Liver (tissue), 9 donors: ENCODE results near the gene UBA6. TPM values are rescaled to one million over a fixed set of nuclear protein-coding genes. Genes with fewer than 3 reads are reported as not detected.

Source experiments
- DNase-seq: peaks from one replicate; pipeline ENCODE4 v3.0.0-alpha.2; 2017; ENCODE audit warnings: low spot score
- H3K27ac ChIP-seq, 2 donors: one replicate each; pipeline ENCODE4 v1.7.0; 2013; ENCODE audit warnings: inconsistent platforms in 2 of 2, low read length in 2 of 2, control low read depth in 1 of 2, low read depth in 1 of 2, mild to moderate bottlenecking in 1 of 2
- H3K27me3 ChIP-seq, 4 donors: one replicate each; pipeline versions ENCODE4 v1.6.1 to v1.7.0; 2013; ENCODE audit warnings: low read length in 3 of 4, inconsistent platforms in 1 of 4, mild to moderate bottlenecking in 1 of 4, moderate library complexity in 1 of 4; ENCODE audit not compliant: control insufficient read depth in 4 of 4, insufficient read depth in 4 of 4
- H3K36me3 ChIP-seq, 4 donors: one replicate each; pipeline versions ENCODE4 v1.6.1 to v1.7.0; 2013; ENCODE audit warnings: low read length in 3 of 4, mild to moderate bottlenecking in 3 of 4, low read depth in 1 of 4, moderate library complexity in 1 of 4; ENCODE audit not compliant: control insufficient read depth in 4 of 4, insufficient read depth in 3 of 4
- H3K4me1 ChIP-seq, 4 donors: one replicate each; pipeline versions ENCODE4 v1.6.1 to v1.7.0; 2013; ENCODE audit warnings: low read length in 3 of 4, mild to moderate bottlenecking in 3 of 4, moderate library complexity in 1 of 4; ENCODE audit not compliant: control insufficient read depth in 4 of 4, insufficient read depth in 4 of 4
- H3K4me3 ChIP-seq, 3 donors: one replicate each; pipeline versions ENCODE4 v1.6.1 to v1.7.0; 2013; ENCODE audit warnings: low read length in 3 of 3, control low read depth in 1 of 3, low read depth in 1 of 3, mild to moderate bottlenecking in 1 of 3
- H3K9ac ChIP-seq, 2 donors: one replicate each; pipeline ENCODE4 v1.7.0; 2013; ENCODE audit warnings: low read length in 2 of 2, mild to moderate bottlenecking in 2 of 2, moderate library complexity in 2 of 2, control low read depth in 1 of 2, low read depth in 1 of 2
- H3K9me3 ChIP-seq, 4 donors: one replicate each; pipeline versions ENCODE4 v1.6.1 to v1.7.0; 2013; ENCODE audit warnings: low read length in 3 of 4; ENCODE audit not compliant: control insufficient read depth in 4 of 4
- EGR1 ChIP-seq, 2 donors: IDR thresholded peaks; 2 replicates each; pipeline ENCODE4 v1.6.1; 2016 to 2018; ENCODE audit warnings: antibody characterized with exemption in 2 of 2, low read depth in 2 of 2
- FOXA1 ChIP-seq: IDR thresholded peaks from 2 replicates; pipeline ENCODE4 v1.6.1; 2016; ENCODE audit warnings: antibody characterized with exemption
- FOXA2 ChIP-seq: IDR thresholded peaks from 2 replicates; pipeline ENCODE4 v1.6.1; 2016; ENCODE audit warnings: antibody characterized with exemption
- GABPA ChIP-seq, 2 donors: IDR thresholded peaks in 1 of 2; conservative IDR thresholded peaks in 1 of 2; 2 replicates each; pipeline ENCODE4 v1.6.1; 2016; ENCODE audit warnings: antibody characterized with exemption in 2 of 2, mild to moderate bottlenecking in 1 of 2, moderate library complexity in 1 of 2
- HNF4A ChIP-seq, 2 donors: conservative IDR thresholded peaks; 2 replicates each; pipeline ENCODE4 v1.6.1; 2016; ENCODE audit warnings: antibody characterized with exemption in 2 of 2, mild to moderate bottlenecking in 2 of 2
- HNF4G ChIP-seq: IDR thresholded peaks from 2 replicates; pipeline ENCODE4 v1.6.1; 2016; ENCODE audit warnings: antibody characterized with exemption
- JUND ChIP-seq, 2 donors: IDR thresholded peaks; 2 replicates each; pipeline ENCODE4 v1.6.1; 2016; ENCODE audit warnings: antibody characterized with exemption in 2 of 2
- NR2F2 ChIP-seq: IDR thresholded peaks from 2 replicates; pipeline ENCODE4 v1.6.1; 2016; ENCODE audit warnings: antibody characterized with exemption
- RAD21 ChIP-seq, 2 donors: IDR thresholded peaks; 2 replicates each; pipeline ENCODE4 v1.6.1; 2016; ENCODE audit warnings: antibody characterized with exemption in 2 of 2, mild to moderate bottlenecking in 2 of 2
- RXRA ChIP-seq, 2 donors: IDR thresholded peaks; 2 replicates each; pipeline ENCODE4 v1.6.1; 2017 to 2018; ENCODE audit warnings: antibody characterized with exemption in 2 of 2, mild to moderate bottlenecking in 1 of 2
- SP1 ChIP-seq: IDR thresholded peaks from 2 replicates; pipeline ENCODE4 v1.6.1; 2018; ENCODE audit warnings: antibody characterized with exemption, mild to moderate bottlenecking
- TAF1 ChIP-seq: conservative IDR thresholded peaks from 2 replicates; pipeline ENCODE4 v1.6.1; 2016; ENCODE audit warnings: antibody characterized with exemption, mild to moderate bottlenecking
- YY1 ChIP-seq: IDR thresholded peaks from 2 replicates; pipeline ENCODE4 v1.6.1; 2016; ENCODE audit warnings: antibody characterized with exemption, mild to moderate bottlenecking
- WGBS: extraction: QIAGEN DNeasy Blood & Tissue Kit; methylation state at CpG from one replicate; pipeline ENCODE4 v1.1.7; 2013; 5-methylcytosine and 5-hydroxymethylcytosine counted together
- polyA plus RNA-seq, 2 donors: library from polyadenylated mRNA; stranded (reverse) in 1 of 2; unstranded in 1 of 2; fragments of 200-250 nt in 1 of 2; fragments of >200 nt in 1 of 2; fragmentation: Nextera tagmentation in 1 of 2; extraction: Ambion mirVana in 1 of 2; gene quantifications; one replicate each; pipeline versions ENCODE4 v1.2.1 to v1.2.3, GENCODE V29; 2013 to 2015
- total RNA-seq, 2 donors: library from RNA; depleted of rRNA; stranded (reverse); fragments of >200 nt; gene quantifications; one replicate each; pipeline ENCODE4 v1.2.3, GENCODE V29; 2014
- TF ChIP-seq, protein P1 (sequence below): IDR thresholded peaks from 2 replicates; pipeline ENCODE4 v1.6.1; 2016; ENCODE audit warnings: antibody characterized with exemption
- TF ChIP-seq, protein P2 (sequence below): IDR thresholded peaks from 2 replicates; pipeline ENCODE4 v1.6.1; 2016; ENCODE audit warnings: antibody characterized with exemption, mild to moderate bottlenecking
- TF ChIP-seq, protein P3 (sequence below): fragments of 150-350 bp; IDR thresholded peaks from 2 replicates; pipeline ENCODE4 v1.5.1; 2017; ENCODE audit warnings: improper control_type of control experiment, low read depth, low read length; ENCODE audit not compliant: missing input control
- TF ChIP-seq, protein P4 (sequence below): IDR thresholded peaks from 2 replicates; pipeline ENCODE4 v1.6.1; 2016; ENCODE audit warnings: antibody characterized with exemption
- TF ChIP-seq, protein P5 (sequence below): IDR thresholded peaks from 2 replicates; pipeline ENCODE4 v1.6.1; 2016; ENCODE audit warnings: antibody characterized with exemption
- donor health status: healthy.
- donor health status: healthy.
- donor health status: healthy.
- donor health status: healthy.
- donor health status: healthy.

The UBA6 gene
- total and polyA plus RNA-seq, 4 donors = 8.4 to 122 (median 13.7) TPM

DNA sequence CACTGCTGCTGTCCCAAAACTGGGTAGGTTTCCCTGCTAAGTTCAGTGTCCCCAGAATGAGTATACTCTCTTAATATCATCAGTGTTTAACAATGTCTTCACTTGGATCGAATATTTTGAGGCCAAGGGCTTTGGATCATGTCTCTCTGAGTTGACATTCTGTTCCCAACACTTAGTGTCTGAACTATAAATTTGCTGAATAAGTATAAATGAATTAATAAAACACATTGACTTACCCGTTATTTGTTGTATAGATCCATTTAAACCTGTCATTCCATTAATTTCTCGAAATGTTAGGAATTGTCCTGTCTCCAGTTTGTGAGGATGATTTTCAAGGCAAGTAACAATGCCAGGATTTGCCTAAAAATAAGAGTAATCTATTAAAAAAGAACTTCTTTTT is 32.6 kb downstream of the UBA6 start:
- DNase-seq = no peak
- peaks cover 3 to 47% (median 25%) of the 10 kb centered on the region in 4 donors for H3K36me3 ChIP-seq
- no peaks in the 10 kb centered on the region for H3K9me3 ChIP-seq
- no peak overlapping the region for H3K9ac ChIP-seq
- H3K4me1 ChIP-seq = no peaks in the 10 kb centered on the region
- H3K27ac ChIP-seq = no peak overlapping the region
- WGBS = 96% methylated on average over 3 of the region's 3 CpGs
- TF ChIP-seq SP1 (no peak), FOXA1 (no peak), NR2F2 (no peak), HNF4G (no peak), GABPA (IDR thresholded peaks at IDR 0.05 in 1 of 2, conservative IDR thresholded peaks at IDR 0.05 in 1 of 2) (no peak), RXRA (IDR thresholded peaks at IDR 0.05) (no peak), TAF1 (no peak), YY1 (no peak), JUND (IDR thresholded peaks at IDR 0.05) (no peak), EGR1 (IDR thresholded peaks at IDR 0.05; ENCODE audit: low read depth in 2 of 2) (no peak), RAD21 (IDR thresholded peaks at IDR 0.05) (no peak), FOXA2 (no peak), HNF4A (conservative IDR thresholded peaks at IDR 0.05) (no peak)
- TF ChIP-seq, protein P1, sequence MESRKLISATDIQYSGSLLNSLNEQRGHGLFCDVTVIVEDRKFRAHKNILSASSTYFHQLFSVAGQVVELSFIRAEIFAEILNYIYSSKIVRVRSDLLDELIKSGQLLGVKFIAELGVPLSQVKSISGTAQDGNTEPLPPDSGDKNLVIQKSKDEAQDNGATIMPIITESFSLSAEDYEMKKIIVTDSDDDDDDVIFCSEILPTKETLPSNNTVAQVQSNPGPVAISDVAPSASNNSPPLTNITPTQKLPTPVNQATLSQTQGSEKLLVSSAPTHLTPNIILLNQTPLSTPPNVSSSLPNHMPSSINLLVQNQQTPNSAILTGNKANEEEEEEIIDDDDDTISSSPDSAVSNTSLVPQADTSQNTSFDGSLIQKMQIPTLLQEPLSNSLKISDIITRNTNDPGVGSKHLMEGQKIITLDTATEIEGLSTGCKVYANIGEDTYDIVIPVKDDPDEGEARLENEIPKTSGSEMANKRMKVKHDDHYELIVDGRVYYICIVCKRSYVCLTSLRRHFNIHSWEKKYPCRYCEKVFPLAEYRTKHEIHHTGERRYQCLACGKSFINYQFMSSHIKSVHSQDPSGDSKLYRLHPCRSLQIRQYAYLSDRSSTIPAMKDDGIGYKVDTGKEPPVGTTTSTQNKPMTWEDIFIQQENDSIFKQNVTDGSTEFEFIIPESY = no peak
- TF ChIP-seq, protein P2, sequence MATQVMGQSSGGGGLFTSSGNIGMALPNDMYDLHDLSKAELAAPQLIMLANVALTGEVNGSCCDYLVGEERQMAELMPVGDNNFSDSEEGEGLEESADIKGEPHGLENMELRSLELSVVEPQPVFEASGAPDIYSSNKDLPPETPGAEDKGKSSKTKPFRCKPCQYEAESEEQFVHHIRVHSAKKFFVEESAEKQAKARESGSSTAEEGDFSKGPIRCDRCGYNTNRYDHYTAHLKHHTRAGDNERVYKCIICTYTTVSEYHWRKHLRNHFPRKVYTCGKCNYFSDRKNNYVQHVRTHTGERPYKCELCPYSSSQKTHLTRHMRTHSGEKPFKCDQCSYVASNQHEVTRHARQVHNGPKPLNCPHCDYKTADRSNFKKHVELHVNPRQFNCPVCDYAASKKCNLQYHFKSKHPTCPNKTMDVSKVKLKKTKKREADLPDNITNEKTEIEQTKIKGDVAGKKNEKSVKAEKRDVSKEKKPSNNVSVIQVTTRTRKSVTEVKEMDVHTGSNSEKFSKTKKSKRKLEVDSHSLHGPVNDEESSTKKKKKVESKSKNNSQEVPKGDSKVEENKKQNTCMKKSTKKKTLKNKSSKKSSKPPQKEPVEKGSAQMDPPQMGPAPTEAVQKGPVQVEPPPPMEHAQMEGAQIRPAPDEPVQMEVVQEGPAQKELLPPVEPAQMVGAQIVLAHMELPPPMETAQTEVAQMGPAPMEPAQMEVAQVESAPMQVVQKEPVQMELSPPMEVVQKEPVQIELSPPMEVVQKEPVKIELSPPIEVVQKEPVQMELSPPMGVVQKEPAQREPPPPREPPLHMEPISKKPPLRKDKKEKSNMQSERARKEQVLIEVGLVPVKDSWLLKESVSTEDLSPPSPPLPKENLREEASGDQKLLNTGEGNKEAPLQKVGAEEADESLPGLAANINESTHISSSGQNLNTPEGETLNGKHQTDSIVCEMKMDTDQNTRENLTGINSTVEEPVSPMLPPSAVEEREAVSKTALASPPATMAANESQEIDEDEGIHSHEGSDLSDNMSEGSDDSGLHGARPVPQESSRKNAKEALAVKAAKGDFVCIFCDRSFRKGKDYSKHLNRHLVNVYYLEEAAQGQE = no peak
- TF ChIP-seq, protein P3, sequence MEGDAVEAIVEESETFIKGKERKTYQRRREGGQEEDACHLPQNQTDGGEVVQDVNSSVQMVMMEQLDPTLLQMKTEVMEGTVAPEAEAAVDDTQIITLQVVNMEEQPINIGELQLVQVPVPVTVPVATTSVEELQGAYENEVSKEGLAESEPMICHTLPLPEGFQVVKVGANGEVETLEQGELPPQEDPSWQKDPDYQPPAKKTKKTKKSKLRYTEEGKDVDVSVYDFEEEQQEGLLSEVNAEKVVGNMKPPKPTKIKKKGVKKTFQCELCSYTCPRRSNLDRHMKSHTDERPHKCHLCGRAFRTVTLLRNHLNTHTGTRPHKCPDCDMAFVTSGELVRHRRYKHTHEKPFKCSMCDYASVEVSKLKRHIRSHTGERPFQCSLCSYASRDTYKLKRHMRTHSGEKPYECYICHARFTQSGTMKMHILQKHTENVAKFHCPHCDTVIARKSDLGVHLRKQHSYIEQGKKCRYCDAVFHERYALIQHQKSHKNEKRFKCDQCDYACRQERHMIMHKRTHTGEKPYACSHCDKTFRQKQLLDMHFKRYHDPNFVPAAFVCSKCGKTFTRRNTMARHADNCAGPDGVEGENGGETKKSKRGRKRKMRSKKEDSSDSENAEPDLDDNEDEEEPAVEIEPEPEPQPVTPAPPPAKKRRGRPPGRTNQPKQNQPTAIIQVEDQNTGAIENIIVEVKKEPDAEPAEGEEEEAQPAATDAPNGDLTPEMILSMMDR = no peak
- TF ChIP-seq, protein P4, sequence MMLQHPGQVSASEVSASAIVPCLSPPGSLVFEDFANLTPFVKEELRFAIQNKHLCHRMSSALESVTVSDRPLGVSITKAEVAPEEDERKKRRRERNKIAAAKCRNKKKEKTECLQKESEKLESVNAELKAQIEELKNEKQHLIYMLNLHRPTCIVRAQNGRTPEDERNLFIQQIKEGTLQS = no peak
- TF ChIP-seq, protein P5, sequence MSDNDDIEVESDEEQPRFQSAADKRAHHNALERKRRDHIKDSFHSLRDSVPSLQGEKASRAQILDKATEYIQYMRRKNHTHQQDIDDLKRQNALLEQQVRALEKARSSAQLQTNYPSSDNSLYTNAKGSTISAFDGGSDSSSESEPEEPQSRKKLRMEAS = no peak
- no peaks in the 10 kb centered on the region for H3K27me3 ChIP-seq
- no peak overlapping the region for H3K4me3 ChIP-seq
